T-helper 1 cell treated with Interleukin-12 subunit alpha and Interleukin-12 subunit beta and Interleukin-4 antibody, amounts not matched to agents 30 ng/mL and 1 ng/mL, for 36 hours (primary cell): ENCODE results near the gene XPOT. TPM values are rescaled to one million over a fixed set of nuclear protein-coding genes. Genes with fewer than 3 reads are reported as not detected.

ENCODE experiments used
- total RNA-seq: library from RNA; stranded (reverse); gene quantifications from 2 replicates; pipeline ENCODE4 v1.2.3, GENCODE V29; 2022

Gene XPOT
- total RNA-seq, 1 donor from 2014 or later = 123 TPM

Other genes with a start within 250 kb of the XPOT start
- 9.9 and 10.3 TPM in 2 replicates for gene KICS2, start 182.1 kb upstream of the XPOT start, total RNA-seq
- 0.29 and 0.51 TPM in 2 replicates for gene C12orf56, start 13.6 kb upstream of the XPOT start, total RNA-seq
- gene TBK1, start 47.7 kb downstream of the XPOT start, total RNA-seq = 37.5 and 40.5 TPM in 2 replicates
- gene RASSF3, start 206.1 kb downstream of the XPOT start, total RNA-seq = 72.8 and 74.4 TPM in 2 replicates